ENCODE data around the gene ADAMTSL3.

- TF ChIP-seq CTCF (conservative IDR thresholded peaks at IDR 0.05; ENCODE audit: low read depth, low read length) (no peak), POLR2A (IDR thresholded peaks at IDR 0.05; ENCODE audit: low read depth, low read length) (no peak), FOS (IDR thresholded peaks at IDR 0.05; ENCODE audit: low read depth, low read length) (no peak), RAD21 (IDR thresholded peaks at IDR 0.05; ENCODE audit: low read length) (no peak), MXI1 (IDR thresholded peaks at IDR 0.05; ENCODE audit: borderline replicate concordance, low read depth, low read length) (no peak), USF2 (IDR thresholded peaks at IDR 0.05; ENCODE audit: low read depth, low read length) (no peak), RFX5 (IDR thresholded peaks at IDR 0.05; ENCODE audit: low read depth, low read length) (no peak), CEBPB (IDR thresholded peaks at IDR 0.05; ENCODE audit: low read depth, low read length) (no peak), BHLHE40 (IDR thresholded peaks at IDR 0.05; ENCODE audit: low read depth, low read length) (no peak)
These were observed 328.8 kb downstream of the ADAMTSL3 start for GRCh38 chr15:83982748-83983147.
